Measurements from ENCODE around the gene PROSER3.
A peak's percentile ranks its signal among the peaks of the same experiment; 100 is the strongest.

PROSER3 gene
- long read RNA-seq, donor 1, partial matches to known transcripts: 5 of 6 reads
- long read RNA-seq, donor 1, other reads (novel, unspliced or antisense): 0 of 6 reads
- long read RNA-seq, donor 2: 0 reads
- long read RNA-seq, donor 3, partial matches to known transcripts: 0 of 4 reads
- long read RNA-seq, donor 3, other reads (novel, unspliced or antisense): 0 of 4 reads
- long read RNA-seq, donor 4, partial matches to known transcripts: 0 of 1 reads
- long read RNA-seq, donor 4, other reads (novel, unspliced or antisense): 0 of 1 reads
- long read RNA-seq, donor 5, partial matches to known transcripts: 0 of 1 reads
- long read RNA-seq, donor 5, other reads (novel, unspliced or antisense): 0 of 1 reads
- long read RNA-seq, donor 6, partial matches to known transcripts: 0 of 1 reads
- long read RNA-seq, donor 6, other reads (novel, unspliced or antisense): 0 of 1 reads
- long read RNA-seq, donor 7: 0 reads
- long read RNA-seq, donor 8: 0 reads

DNA sequence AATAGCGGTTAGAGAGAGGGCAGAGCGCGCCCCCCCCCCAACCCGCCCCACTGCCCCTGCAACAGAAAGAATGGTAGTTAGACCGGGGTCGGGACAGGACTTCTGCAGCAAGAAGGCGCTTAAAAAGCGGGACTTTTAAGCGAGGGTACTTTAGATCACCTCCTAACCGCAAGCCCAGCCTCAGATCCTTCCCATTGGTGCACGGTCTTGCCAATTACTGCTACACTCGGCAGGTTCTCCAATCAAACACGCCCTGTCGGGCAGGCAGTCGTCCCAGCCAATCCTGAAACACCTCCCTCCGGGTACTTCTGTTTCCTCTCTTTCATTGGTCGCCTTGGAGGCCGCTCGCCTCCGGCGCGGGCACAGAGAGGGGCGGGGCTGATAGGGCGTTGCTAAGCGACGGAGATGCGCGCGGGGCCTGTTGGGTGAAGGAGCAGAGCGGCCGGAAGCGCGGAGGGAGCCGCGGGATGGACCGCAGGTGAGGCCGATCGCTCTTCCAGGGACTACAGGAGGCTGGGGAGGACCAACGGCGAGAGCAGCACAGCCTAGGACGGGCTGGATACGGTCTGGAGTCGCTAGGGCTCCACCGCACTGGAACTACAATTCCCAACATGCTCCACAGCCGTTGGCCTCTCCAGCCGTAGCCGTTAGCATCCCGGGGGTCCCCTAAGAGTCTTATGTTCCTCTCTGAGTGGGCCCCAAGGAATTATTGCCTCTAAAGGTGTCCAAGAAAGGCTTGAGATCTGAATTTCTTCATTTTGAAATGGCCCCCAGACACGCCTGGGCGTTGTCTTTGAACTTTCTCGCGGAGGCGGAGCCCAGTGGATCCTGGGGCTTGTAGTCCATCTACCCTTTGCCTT lies at the start of gene PROSER3:
Gene PROSER3 (plus strand): TSS at position 428 of the 860 bp plus-strand sequence. CDS start 40 bp downstream, at position 468.
- DNase-seq: peak; percentile 96

DNA sequence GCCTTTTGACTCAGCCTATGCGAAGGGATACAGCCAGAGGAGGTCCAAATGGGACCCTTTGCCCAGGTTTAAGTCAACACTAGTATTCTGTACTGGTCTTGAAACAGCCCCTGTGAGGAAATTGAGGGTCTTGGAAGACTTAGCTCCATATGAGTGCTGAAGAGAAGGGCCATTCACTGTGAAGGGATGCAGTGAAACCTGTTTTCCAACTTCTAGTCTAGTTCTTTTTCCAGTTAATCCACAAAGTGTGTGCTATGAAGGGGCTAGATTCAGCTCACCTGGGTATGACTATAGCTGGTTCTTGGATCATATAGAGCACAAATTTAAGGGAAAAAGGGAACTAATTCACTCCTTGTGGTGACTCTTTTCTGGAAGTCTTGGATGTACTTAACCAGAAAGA lies 49.6 kb upstream of the PROSER3 start:
- no peak for DNase-seq

DNA sequence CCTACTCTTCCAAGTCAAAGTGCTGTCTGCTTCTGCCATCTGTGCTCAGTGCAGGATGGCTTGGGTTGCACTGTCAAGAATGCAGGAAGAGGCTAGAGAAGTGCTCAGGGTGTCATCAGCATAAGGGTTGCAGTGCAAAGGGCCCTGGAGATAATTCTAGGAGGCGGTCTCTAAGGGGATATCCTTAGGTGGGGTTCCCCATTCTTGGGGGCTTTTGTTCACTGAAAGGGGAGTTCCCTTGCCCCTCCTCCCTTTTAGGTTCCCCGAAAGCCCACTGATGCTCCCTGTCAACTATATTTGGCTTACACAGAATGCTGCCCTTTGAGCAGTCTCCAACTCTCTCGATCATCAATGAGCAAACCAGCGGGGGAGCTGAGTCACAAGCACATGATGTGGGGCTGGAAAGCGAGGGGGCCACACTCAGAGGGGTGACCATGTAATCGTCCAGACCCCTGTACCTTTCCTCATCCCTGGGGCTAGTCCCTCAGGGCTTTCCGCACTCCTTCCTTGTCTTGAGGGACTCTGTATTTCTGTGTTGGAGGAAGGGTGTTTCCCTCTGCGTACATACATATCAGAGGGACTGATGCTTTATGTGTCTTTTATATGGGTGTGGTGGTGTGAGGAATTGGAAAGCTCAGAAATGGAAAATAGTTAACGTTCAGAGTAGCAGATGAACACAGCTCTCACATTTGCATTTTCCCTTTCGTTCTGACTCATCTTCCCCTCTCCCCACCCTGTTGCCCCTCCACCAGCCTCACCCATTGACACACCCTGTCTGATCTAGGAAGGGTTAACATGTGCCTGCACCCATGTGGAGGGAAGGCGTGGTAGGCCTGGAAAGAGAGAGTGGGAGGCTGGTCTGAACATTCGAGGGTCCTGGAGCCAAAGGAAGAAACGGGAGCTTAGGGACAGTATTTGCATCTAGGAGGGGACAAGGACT lies 46.9 kb upstream of the PROSER3 start:
- DNase-seq: no peak

DNA sequence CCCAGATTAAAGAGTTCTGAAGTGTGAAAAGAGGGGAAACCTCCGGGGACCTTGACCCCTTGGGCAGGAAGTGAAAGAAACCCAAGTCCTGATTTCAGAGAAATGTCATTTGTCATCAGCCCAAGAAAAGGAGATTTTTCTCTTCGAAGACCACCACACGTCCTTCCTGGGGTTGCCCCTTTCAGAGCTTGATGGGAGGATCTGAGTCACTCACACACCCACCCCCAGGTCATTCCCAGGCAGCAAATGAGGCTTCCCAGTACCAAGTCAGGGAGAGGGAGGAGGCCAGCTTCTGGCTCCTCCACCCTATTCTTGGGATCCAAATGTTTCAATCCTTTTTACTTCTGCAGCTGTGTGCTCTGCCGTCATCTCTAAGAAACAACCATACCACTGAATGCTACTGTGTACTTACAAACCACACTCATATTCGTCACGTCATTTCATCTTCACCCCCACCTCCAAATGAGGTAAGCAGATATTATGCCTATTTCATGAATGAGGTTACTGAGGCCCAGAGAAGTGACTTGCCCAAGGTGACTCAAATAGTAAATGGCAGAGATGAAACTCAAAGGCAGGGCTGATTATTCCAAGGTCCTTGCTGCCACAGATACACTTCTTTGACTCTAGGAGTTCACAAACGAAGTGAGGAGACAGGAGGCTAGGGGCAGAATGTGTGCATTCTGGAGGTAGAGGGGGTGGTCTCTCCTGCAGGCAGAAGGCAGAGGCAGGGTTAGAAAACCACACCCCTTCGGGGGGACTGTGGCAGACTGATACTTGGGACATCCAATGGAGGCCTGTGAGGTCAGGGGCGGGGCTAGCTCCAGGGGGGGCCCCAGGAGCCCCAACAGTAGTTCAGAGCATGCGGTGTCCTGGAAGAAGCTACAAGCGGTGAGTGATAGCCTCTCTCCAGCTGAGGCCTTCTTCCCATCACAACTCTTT lies 45.1 kb upstream of the PROSER3 start:
- DNase-seq: no peak

DNA sequence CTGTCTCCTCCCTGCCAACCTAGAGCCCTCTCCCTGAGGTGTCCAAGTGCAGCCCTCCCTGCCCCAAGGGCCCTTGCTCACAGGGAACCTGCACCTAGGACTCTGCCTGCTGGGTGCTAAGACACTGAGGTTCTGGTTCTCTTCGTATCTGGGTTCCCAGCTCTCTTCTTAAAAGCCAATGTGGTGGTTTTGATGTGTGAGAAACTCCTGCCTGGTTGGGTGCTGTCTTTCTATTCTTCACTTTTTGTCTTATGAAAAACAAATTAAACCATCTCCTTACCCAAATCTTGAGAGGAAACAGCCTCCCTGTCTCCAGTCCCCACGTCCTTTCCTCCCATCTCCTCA lies 44.5 kb upstream of the PROSER3 start:
- DNase-seq: no peak

DNA sequence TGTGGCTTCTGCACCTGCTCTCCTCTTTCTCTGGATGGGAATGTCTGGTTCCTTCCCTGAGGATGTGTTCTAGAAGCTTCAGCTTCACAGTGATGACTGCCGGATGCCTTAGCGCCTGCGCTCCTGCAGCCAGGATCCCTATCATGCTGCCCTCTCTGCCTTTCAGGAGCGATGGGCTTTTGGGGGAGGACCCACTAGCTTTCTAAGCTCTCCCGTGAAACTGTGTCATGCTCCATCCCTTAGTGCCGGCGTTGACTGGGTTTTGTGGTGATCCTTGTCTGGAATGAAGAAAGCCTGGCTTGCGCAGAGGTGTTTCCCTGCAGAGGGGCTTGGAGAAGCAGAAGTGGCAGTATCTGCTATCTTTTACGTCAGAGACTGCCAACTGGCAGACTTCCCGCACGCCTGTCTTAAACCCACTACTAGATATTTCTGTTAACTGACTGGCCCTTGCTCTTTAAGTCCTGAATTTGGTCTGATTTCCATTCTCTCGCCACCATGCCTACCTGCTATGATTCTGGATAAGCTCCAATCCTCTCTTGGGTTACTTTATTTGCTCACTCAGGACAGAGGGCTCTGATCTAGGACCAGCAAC lies 44.0 kb upstream of the PROSER3 start:
- DNase-seq: no peak

DNA sequence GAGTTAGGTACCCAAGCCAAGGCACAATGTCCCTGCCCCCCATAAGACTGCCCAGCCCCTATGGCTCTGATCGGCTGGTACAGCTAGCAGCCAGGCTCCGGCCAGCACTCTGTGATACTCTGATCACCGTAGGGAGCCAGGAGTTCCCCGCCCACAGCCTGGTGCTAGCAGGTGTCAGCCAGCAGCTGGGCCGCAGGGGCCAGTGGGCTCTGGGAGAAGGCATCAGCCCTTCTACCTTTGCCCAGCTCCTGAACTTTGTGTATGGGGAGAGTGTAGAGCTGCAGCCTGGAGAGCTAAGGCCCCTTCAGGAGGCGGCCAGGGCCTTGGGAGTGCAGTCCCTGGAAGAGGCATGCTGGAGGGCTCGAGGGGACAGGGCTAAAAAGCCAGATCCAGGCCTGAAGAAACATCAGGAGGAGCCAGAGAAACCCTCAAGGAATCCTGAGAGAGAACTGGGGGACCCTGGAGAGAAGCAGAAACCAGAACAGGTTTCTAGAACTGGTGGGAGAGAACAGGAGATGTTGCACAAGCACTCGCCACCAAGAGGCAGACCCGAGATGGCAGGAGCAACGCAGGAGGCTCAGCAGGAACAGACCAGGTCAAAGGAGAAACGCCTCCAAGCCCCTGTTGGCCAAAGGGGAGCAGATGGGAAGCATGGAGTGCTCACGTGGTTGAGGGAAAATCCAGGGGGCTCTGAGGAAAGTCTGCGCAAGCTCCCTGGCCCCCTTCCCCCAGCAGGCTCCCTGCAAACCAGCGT lies 43.2 kb upstream of the PROSER3 start:
- DNase-seq: no peak

DNA sequence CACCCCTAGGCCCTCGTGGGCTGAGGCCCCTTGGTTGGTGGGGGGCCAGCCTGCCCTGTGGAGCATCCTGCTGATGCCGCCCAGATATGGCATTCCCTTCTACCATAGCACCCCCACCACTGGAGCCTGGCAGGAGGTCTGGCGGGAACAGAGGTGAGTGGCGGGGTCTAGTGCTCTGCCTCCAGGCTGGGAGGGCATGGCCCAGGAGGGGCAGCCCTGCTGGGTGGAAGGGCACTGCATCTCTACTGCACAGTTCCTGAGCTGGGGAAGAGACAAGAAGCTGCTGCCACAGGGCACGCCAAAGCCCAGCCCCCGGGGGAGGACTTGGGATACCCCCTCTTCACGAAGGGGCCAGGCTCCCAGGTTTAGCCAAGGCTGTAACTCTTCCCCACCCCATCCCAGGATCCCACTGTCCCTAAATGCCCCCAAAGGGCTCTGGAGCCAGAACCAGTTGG lies 42.6 kb upstream of the PROSER3 start:
- no peak for DNase-seq

DNA sequence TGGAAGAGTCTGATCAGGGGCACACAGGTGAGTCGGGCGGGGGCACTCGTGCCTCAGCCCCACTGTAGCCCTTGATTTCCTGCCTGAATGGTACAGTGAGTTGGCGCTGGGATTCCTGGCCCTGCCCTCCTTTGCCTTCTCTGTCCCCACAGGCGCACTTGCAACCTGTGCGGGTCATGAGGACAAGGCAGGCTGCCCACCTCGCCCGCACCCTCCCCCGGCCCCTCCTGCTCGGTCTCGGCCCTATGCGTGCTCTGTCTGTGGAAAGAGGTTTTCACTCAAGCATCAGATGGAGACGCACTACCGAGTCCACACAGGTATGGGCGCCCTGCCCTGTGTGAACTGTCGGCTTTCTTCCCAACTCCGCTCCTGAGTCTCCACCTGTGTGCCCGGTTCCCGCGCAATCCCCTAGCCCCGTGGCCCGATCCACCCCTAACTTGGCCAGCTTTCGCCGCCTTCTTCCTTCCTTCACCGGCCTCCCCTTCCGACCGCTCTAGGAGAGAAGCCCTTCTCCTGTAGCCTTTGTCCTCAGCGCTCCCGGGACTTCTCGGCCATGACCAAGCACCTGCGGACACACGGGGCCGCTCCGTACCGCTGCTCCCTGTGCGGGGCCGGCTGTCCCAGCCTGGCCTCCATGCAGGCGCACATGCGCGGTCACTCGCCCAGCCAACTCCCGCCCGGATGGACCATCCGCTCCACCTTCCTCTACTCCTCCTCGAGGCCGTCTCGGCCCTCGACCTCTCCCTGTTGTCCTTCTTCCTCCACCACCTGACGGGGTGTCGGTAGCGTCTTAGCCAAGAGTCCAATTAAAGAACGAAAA lies 41.8 kb upstream of the PROSER3 start:
- peak; percentile 95 for DNase-seq

DNA sequence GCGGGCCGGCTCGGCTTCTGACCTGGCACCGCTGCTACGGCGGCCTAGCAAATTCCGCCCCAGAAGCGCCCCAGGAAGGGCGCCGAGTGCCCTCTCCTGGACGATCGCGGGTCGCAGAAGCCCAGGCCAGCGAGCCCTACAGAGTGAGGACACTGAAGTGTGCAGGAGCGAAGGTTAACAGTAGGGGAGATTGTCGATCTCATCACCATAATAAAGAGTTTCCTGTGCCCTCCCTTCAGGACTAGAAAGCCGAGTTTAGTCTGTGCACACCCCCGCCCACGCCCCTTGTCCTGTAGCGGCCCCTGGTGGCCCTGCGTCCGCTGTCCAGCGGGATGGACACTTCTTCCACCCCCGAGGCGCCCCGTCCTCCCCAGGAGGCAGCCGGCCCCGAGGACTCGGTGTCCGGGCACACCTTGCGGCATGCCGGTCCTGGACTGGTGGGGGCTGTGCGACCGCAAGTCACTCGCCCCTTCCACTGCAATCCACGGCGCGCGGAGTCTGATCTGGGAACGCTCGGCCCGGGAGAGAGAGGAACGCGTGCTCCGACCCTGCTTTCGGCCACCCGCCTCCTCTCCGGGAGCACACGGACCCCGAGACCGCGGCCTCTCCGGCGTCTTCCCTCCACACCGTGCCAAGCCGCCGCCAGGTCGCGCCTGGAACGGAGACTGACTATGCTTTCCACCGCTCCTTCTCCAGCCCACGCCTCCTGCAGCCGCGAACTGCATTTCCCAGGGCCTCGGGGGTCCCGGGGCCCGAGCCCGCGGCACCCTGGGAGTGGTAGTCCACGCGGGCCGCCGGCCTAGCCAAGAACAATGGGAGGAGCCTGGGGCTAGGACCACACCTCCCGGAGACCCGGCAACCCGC lies 40.9 kb upstream of the PROSER3 start:
- peak; percentile 96 for DNase-seq

DNA sequence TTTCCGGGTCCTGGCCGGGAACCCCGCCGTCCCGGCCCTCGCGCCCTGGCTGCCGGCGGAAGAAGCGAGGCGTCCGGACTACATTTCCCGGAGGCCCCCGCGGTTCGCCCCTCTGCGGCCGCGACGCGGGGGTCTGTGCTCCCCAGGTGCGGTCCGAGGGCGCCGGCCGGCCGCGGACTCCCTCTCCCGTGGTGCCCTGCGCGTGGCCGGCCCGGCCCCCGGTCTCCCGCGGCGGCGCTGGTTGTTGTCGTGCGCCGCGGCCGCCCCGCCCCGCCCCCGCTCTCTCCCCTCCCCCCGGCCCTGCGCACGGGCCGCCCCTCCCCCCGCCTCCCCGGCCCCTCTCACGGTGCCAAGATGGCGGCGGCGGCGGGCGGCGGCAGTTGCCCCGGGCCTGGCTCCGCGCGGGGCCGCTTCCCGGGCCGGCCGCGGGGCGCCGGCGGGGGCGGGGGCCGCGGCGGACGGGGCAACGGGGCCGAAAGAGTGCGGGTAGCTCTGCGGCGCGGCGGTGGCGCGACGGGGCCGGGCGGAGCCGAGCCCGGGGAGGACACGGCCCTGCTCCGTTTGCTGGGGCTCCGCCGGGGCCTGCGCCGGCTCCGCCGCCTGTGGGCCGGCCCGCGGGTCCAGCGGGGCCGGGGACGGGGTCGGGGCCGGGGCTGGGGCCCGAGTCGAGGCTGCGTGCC lies 40.2 kb upstream of the PROSER3 start, which contains the start of gene KMT2B:
Gene KMT2B (plus strand): TSS at position 339 of the 680 bp plus-strand sequence. CDS start 16 bp downstream, at position 355.
- DNase-seq: peak; percentile 98

DNA sequence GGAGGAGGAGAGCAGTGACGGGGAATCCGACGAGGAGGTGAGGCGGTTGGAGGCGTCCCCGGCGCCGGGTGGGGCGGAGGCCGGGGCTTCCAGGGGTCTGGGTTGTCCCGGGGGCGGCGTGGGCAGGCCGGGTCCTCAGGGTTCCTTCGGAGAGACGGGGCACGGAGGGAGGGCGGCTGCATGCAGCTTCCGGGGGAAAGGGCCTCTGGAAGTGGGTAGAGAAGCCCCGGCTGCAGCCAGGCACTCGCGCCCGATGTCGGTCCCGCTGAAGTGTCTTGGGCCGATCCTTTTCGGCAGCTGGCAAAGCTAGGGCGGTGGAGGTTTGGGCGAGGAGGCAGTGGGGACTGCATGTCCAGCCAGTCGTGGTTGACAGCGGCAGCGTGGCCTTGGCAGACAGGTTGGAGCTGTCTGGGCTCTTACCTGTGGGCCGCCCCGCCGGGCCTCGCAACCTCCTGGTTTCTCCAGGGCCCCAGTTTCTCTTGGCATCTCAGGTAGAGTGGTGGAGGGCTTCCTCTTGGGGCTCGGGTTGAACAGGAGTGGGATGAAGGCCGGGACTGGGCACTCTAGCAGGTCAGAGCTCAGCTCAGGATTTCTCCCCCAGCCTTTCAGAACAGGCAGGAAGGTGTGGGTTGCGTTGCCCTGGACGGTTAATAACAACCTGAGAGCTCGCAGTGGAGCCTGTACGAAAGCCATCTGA lies 39.5 kb upstream of the PROSER3 start:
- peak; percentile 42 for DNase-seq

DNA sequence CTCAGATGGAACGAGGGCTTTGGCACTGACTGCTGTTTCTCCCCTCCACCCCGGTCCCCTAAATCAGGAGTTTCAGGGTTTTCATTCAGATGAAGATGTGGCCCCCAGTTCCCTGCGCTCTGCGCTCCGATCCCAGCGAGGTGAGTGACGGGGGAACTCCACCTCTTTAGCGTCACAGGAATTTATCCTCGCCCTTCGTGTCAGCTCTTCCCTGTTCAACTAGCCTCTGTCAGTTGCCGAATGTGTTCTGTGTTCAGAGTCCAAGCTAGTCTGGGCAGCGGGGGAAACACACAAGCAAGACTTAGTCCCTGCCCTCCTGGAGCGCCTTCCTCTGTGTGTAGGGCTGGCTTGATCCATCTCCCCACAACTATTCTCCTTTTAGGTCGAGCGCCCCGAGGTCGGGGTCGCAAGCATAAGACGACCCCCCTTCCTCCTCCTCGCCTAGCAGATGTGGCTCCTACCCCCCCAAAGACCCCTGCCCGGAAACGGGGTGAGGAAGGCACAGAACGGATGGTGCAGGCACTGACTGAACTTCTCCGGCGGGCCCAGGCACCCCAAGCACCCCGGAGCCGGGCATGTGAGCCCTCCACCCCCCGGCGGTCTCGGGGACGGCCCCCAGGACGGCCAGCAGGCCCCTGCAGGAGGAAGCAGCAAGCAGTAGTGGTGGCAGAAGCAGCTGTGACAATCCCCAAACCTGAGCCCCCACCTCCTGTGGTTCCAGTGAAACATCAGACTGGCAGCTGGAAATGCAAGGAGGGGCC lies 38.4 kb upstream of the PROSER3 start:
- no peak for DNase-seq

DNA sequence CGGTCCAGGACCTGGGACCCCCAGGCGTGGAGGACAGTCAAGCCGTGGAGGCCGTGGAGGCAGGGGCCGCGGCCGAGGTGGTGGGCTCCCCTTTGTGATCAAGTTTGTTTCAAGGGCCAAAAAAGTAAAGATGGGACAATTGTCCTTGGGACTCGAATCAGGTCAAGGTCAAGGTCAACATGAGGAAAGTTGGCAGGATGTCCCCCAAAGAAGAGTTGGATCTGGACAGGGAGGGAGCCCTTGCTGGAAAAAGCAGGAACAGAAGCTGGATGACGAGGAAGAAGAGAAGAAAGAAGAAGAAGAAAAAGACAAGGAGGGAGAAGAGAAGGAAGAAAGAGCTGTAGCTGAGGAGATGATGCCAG lies 37.8 kb upstream of the PROSER3 start:
- no peak for DNase-seq

DNA sequence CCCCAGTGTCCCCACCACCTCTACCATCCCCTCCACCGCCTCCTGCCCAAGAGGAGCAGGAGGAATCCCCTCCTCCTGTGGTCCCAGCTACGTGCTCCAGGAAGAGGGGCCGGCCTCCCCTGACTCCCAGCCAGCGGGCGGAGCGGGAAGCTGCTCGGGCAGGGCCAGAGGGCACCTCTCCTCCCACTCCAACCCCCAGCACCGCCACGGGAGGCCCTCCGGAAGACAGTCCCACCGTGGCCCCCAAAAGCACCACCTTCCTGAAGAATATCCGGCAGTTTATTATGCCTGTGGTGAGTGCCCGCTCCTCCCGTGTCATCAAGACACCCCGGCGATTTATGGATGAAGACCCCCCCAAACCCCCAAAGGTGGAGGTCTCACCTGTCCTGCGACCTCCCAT lies 37.3 kb upstream of the PROSER3 start:
- DNase-seq: no peak

DNA sequence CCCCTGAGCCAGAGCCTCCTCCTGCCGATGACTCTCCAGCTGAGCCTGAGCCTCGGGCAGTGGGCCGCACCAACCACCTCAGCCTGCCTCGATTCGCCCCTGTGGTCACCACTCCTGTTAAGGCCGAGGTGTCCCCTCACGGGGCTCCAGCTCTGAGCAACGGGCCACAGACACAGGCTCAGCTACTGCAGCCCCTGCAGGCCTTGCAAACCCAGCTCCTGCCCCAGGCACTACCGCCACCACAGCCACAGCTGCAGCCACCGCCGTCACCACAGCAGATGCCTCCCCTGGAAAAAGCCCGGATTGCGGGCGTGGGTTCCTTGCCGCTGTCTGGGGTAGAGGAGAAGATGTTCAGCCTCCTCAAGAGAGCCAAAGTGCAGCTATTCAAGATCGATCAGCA lies 36.6 kb upstream of the PROSER3 start:
- no peak for DNase-seq

All from right kidney (tissue), 9 donors.